Kidney (tissue), 14 donors: ENCODE data around the gene OPHN1. TPM values are rescaled to one million over a fixed set of nuclear protein-coding genes. Genes with fewer than 3 reads are reported as not detected.

ENCODE experiments used
- DNase-seq, 5 donors: peaks; one replicate each; pipeline ENCODE4 v3.0.0-alpha.2; 2013 to 2020
- FAIRE-seq: peaks from 2 replicates; lab custom pipeline; 2012; peaks lifted over from hg19 to GRCh38; lab: Jason Lieb, UNC
- H3K27ac ChIP-seq, 2 donors: one replicate each; pipeline ENCODE4 v1.7.0; 2013; ENCODE audit warnings: low read depth in 2 of 2, low read length in 2 of 2, inconsistent platforms in 1 of 2
- H3K27me3 ChIP-seq: one replicate; pipeline ENCODE4 v1.7.1; 2013; ENCODE audit warnings: low read length, inconsistent platforms; ENCODE audit not compliant: control insufficient read depth, insufficient read depth
- H3K36me3 ChIP-seq, 3 donors: one replicate each; pipeline versions ENCODE4 v1.7.0 to v1.7.1; 2013; ENCODE audit warnings: low read length in 3 of 3, control low read depth in 1 of 3, inconsistent platforms in 1 of 3; ENCODE audit not compliant: insufficient read depth in 3 of 3, control insufficient read depth in 2 of 3
- H3K4me1 ChIP-seq, 3 donors: one replicate each; pipeline versions ENCODE4 v1.7.0 to v1.7.1; 2013; ENCODE audit warnings: low read length in 3 of 3, inconsistent platforms in 1 of 3, low read depth in 1 of 3; ENCODE audit not compliant: control insufficient read depth in 2 of 3, insufficient read depth in 2 of 3
- H3K4me3 ChIP-seq, 3 donors: one replicate each; pipeline versions ENCODE4 v1.7.0 to v1.8.1; 2013; ENCODE audit warnings: low read length in 3 of 3, control low read depth in 1 of 3, inconsistent platforms in 1 of 3
- H3K9ac ChIP-seq, 3 donors: one replicate each; pipeline versions ENCODE4 v1.7.0 to v1.7.1; 2013; ENCODE audit warnings: low read length in 3 of 3, control low read depth in 1 of 3, inconsistent platforms in 1 of 3
- H3K9me3 ChIP-seq, 3 donors: one replicate each; pipeline versions ENCODE4 v1.7.0 to v1.7.1; 2013; ENCODE audit warnings: low read length in 3 of 3, control low read depth in 1 of 3, inconsistent platforms in 1 of 3; ENCODE audit not compliant: control insufficient read depth in 2 of 3, insufficient read depth in 1 of 3
- CTCF ChIP-seq: IDR thresholded peaks from 3 replicates; pipeline ENCODE4 v1.5.1; 2012; ENCODE audit warnings: mild to moderate bottlenecking, moderate library complexity, borderline replicate concordance; ENCODE audit not compliant: insufficient read depth; ENCODE audit errors: extremely low read depth
- intact Hi-C: fragments of 100-400 bp; cut with DNase I; formaldehyde crosslinking; loops from one replicate; pipeline ENCODE4 v1.11.1; 2022
- polyA plus RNA-seq: library from polyadenylated mRNA; stranded (reverse); fragments of 350-450 nt; fragmentation: Illumina TruSeq; extraction: RNeasy Lipid Tissue Mini Kit (QIAGEN cat#74804); gene quantifications from one replicate; pipeline ENCODE4 v1.2.3, GENCODE V29; 2014; ENCODE audit warnings: low read depth, low replicate concordance; ENCODE audit not compliant: insufficient read depth
- total RNA-seq: library from RNA; stranded (reverse); fragmentation: NEBNext Ultra II Directional; extraction: Animal tissue kit (Norgen Biotek cat#: 25700); gene quantifications from one replicate; pipeline ENCODE4 v1.2.1, GENCODE V29; 2021
- donor health status: control.
- donor health status: control.
- donor health status: control.
- donor health status: control.
- donor health status: control.
- donor health status: DM: yes; HTN: yes; CAD: no.
- donor health status: Normal renal cell carcinoma (clear cell type).

Gene OPHN1
- total and polyA plus RNA-seq, 2 donors from 2014 or later: 1.9 to 9.5 TPM

GRCh38 chrX:68451720-68452119, 18.4 kb upstream of the OPHN1 start:
- H3K27me3 ChIP-seq: no peaks in the 10 kb centered on the region
- no peak overlapping the region for H3K27ac ChIP-seq
- no peaks in the 10 kb centered on the region for H3K4me1 ChIP-seq
- no peaks in the 10 kb centered on the region for H3K36me3 ChIP-seq
- H3K4me3 ChIP-seq: no peak overlapping the region
- H3K9me3 ChIP-seq: no peaks in the 10 kb centered on the region
- no peak overlapping the region for H3K9ac ChIP-seq
- no peak for FAIRE-seq
- TF ChIP-seq CTCF: no peak
- DNase-seq: no peak
- intact Hi-C loops: no loop called here

GRCh38 chrX:68443155-68443868, 10.0 kb upstream of the OPHN1 start:
- intact Hi-C loops: no loop called here
- H3K36me3 ChIP-seq: no peaks in the 10 kb centered on the region
- H3K4me1 ChIP-seq: no peaks in the 10 kb centered on the region
- no peak for TF ChIP-seq CTCF
- no peaks in the 10 kb centered on the region for H3K27me3 ChIP-seq
- H3K27ac ChIP-seq: no peak overlapping the region
- H3K9me3 ChIP-seq: no peaks in the 10 kb centered on the region
- no peak overlapping the region for H3K9ac ChIP-seq
- DNase-seq: no peak
- H3K4me3 ChIP-seq: no peak overlapping the region
- peak; percentile 25 for FAIRE-seq

GRCh38 chrX:68440940-68441339, 7.6 kb upstream of the OPHN1 start:
- Histone ChIP-seq H3K9ac (no peak overlapping the region), H3K9me3 (no peaks in the 10 kb centered on the region), H3K4me1 (no peaks in the 10 kb centered on the region), H3K27ac (peak overlapping the region in 1 of 2 donors; percentile 28), H3K27me3 (no peaks in the 10 kb centered on the region), H3K36me3 (no peaks in the 10 kb centered on the region), H3K4me3 (no peak overlapping the region)
- DNase-seq (peak in 3 of 5 donors; percentile 52 to 87 (median 72)), FAIRE-seq (peak; percentile 62)
- no peak for TF ChIP-seq CTCF
- intact Hi-C loops: no loop called here
